ENCODE results near the gene SEC16A.

GRCh38 chr9:136398286-136398685 is 84.6 kb downstream of the SEC16A start:
- TF ChIP-seq GATA3 (IDR thresholded peaks at IDR 0.05; ENCODE audit: low read depth, low read length) (no peak), GATA2 (IDR thresholded peaks at IDR 0.05; ENCODE audit: low read depth, low read length) (no peak)

Measured in SH-SY5Y (cell line).